Fibroblast of villous mesenchyme (primary cell): Measurements from ENCODE around the gene GTSF1L. TPM values are rescaled to one million over a fixed set of nuclear protein-coding genes. Genes with fewer than 3 reads are reported as not detected.

Experiments
- DNase-seq: peaks from one replicate; pipeline ENCODE4 v3.0.0-alpha.2; 2010; ENCODE audit warnings: low read depth
- H3K4me3 ChIP-seq: 2 replicates; pipeline ENCODE4 v1.5.1; 2011; ENCODE audit warnings: low read depth, mild to moderate bottlenecking, low read length
- CTCF ChIP-seq: IDR thresholded peaks from 2 replicates; pipeline ENCODE4 v1.5.1; 2012; ENCODE audit warnings: low read depth, mild to moderate bottlenecking, low read length; ENCODE audit not compliant: insufficient read depth
- total RNA-seq: library from RNA; depleted of rRNA; stranded (reverse); fragments of >200 nt; gene quantifications from 2 replicates; pipeline ENCODE4 v1.2.3, GENCODE V29; 2012

GTSF1L gene
- not detected in 2 replicates for total RNA-seq

DNA sequence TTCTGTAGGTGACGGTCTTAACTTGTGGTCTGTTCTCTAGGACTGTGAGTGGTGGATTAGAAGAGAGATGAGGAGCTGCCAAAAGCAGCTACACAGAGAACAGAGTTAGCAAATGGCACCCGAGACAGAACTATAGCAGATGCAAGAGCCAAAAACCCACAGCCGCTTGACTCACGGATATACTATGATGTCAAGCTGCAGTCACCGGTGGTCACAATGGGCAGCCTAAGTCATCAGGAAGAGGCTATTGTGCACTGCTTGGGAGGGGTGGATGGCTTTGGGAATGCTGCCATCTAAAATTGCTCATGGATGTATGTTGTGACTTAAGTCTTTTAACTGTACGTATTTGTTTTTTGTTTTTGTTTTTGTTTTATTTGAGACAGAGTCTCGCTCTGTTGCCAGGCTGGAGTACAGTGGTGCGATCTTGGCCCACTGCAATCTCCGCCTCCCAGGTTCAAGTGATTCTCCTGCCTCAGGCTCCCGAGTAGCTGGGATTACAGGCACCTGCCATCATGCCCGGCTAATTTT, at the start of gene GTSF1L:
Gene GTSF1L (minus strand): TSS at position 192 of the 528 bp plus-strand sequence. CDS start 308 bp downstream, outside the sequence.
- no peak for TF ChIP-seq CTCF
- no peak within 1 kb of the TSS for H3K4me3 ChIP-seq
- no peak for DNase-seq

- H3K4me3 ChIP-seq, result no peak overlapping the region
- TF ChIP-seq CTCF, result no peak
- DNase-seq, result no peak
Measured at GRCh38 chr20:43774754-43775153, 48.0 kb upstream of the GTSF1L start.

- DNase-seq, result no peak
- TF ChIP-seq CTCF, result no peak
- H3K4me3 ChIP-seq, result no peak overlapping the region
Measured at GRCh38 chr20:43771503-43772190, 44.8 kb upstream of the GTSF1L start.

GRCh38 chr20:43770342-43770741, 43.5 kb upstream of the GTSF1L start:
- H3K4me3 ChIP-seq, result no peak overlapping the region
- no peak for DNase-seq
- no peak for TF ChIP-seq CTCF

DNA sequence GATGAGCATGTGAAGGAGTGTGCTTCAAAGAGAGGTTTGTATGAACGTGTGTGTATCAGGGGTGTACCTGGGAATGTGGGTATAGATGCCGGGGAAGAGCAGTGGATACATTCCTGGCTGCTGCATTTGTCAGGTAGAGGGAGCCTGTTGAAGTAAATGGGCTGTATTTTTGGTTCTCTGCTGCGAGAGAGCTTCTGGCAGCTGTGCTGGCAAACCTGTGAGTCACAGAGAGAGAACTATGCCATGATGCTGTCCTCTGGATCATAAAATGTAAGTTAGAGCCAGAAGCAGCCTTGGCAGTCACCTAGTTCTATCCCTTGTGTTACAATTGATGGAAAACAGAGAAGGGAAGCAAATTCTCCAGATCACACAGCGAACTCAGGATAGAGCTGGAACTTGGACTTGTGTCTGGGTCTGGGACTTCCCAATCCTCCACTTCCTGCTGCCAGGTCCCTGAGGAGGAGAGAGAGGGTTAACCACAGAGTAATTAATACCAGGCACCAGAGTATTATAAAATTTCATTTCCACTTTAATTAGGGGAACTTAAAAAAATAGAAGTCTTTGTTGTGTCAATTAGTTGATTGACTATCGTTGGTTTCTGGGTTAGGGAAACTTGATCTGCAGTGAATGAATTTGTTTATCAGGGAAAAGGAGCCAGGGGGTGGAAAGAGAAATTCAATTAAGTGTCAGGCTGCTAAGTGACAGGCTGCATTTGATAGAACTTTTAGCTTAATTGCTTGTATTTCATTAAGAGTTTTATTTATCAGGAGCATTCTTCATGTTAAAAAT, 41.1 kb upstream of the GTSF1L start:
- no peak for TF ChIP-seq CTCF
- no peak for DNase-seq
- no peak overlapping the region for H3K4me3 ChIP-seq

GRCh38 chr20:43766917-43767316, 40.1 kb upstream of the GTSF1L start:
- TF ChIP-seq CTCF, result no peak
- no peak for DNase-seq
- H3K4me3 ChIP-seq, result no peak overlapping the region
